Measurements from ENCODE around the gene ITGB6.

The ITGB6 gene, protein sequence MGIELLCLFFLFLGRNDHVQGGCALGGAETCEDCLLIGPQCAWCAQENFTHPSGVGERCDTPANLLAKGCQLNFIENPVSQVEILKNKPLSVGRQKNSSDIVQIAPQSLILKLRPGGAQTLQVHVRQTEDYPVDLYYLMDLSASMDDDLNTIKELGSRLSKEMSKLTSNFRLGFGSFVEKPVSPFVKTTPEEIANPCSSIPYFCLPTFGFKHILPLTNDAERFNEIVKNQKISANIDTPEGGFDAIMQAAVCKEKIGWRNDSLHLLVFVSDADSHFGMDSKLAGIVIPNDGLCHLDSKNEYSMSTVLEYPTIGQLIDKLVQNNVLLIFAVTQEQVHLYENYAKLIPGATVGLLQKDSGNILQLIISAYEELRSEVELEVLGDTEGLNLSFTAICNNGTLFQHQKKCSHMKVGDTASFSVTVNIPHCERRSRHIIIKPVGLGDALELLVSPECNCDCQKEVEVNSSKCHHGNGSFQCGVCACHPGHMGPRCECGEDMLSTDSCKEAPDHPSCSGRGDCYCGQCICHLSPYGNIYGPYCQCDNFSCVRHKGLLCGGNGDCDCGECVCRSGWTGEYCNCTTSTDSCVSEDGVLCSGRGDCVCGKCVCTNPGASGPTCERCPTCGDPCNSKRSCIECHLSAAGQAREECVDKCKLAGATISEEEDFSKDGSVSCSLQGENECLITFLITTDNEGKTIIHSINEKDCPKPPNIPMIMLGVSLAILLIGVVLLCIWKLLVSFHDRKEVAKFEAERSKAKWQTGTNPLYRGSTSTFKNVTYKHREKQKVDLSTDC

DNA sequence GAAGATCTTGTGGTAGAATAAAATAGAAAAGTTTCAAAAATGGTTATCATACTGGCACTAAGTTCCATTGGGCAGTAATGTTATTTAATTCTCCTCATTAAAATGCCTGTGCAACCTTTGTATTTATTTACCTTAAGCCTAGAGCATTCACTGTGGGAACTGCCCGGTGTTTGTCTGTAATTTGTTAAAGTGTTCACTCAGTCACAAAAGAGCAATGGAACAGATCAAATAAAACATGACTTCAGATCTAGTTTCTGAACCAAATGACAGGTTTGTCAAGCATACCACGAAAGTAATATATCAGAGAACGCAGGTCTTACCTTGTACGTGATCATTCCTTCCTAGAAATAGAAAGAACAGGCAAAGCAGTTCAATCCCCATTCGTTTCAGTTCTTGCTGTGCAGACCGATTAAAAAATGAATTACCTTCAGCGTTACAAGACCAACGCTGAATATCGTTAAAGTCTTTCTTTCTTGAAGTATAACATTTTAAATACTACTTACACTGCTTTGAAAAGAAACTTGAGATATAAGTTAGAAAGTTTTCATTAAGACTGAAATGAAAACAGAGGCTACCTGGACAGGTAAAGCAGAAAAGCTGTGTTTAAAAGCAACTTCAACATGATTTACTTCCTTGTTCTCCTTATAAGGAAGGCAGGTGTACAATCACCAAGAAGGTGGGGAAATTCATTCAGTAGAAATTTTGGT lies at the start of gene ITGB6:
Gene ITGB6 (minus strand): TSS at position 590 of the 707 bp plus-strand sequence. CDS start 209 bp downstream, at position 381.
- DNase-seq: no peak

DNA sequence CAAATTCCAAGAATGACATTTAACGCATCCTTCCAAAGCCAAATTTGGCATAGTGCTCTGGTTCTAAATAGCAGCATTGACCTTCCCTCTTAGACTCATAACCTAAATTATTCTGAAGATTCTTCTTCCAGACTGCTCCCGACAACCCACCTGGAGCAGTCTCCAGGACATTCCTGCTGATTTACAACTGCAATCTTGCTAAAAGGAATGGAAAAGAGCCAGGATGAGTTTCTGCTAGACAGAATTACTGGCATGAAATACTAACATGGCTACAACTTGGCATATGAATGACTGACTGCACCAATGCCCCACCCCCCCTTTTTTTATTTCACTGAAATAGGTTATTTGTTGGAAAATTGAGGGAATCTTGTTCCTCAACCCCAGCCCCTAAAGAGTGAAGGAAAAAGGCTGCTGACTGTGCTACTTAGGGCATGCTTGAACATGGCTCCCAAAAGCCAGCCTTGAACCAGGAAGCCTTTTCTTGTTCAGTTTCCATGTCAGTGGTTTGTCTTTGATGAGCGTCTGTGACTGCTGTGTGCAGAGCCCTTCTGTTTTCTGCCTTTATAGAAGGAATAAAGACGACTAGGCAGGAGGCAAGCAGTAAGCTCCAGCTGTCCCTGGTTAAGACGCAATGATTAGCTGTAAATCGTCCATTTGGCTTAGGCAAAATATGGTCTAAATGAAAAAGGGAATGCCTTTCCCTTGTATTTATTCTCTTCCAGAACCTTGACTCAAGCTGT lies 47.4 kb upstream of the ITGB6 start:
- no peak for DNase-seq

DNA sequence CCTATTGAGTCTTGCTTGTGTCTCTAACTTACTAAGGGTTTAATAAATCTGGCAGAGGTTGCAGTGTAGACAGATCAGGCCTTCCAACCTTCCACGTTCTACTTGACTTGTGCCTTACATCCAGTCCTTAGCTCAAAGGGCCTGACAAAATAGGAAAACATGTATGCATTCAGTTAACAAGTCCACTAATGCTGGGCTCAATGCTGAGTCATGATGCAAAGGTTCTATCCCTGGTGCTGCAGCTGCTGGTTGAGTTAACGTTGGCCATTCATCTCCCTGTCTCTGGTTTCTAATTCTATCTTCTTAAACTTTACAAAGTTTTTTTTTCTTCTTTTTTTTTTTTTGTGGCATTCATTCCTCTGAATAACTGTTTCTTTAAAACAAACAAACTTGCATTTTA lies 46.3 kb upstream of the ITGB6 start:
- no peak for DNase-seq

DNA sequence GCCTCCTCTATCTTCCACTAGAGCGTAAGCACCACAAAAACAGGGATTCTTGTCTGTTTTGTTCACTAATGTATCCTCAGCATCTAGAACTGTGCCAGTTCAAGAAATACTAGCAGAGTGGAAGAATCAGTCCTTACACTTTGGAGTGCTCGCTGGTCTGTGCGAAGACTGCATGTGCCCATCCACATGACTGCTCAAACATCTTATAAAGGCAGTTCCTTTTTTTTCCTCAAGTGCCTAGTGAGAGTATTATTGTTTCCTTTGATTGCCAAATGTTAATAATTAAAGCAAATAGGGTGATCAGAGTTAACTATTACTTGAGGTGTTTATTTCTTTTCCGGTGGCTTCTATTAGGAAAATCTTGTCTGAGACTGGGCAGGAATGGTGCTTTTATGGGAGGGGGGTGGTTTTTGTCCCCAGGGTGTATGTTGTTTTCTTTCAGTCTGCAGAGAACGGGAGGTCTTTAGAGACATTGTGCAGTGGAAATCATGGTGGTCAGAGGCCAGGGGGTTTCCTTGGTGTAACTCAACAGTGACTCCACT lies 45.6 kb upstream of the ITGB6 start:
- no peak for DNase-seq

DNA sequence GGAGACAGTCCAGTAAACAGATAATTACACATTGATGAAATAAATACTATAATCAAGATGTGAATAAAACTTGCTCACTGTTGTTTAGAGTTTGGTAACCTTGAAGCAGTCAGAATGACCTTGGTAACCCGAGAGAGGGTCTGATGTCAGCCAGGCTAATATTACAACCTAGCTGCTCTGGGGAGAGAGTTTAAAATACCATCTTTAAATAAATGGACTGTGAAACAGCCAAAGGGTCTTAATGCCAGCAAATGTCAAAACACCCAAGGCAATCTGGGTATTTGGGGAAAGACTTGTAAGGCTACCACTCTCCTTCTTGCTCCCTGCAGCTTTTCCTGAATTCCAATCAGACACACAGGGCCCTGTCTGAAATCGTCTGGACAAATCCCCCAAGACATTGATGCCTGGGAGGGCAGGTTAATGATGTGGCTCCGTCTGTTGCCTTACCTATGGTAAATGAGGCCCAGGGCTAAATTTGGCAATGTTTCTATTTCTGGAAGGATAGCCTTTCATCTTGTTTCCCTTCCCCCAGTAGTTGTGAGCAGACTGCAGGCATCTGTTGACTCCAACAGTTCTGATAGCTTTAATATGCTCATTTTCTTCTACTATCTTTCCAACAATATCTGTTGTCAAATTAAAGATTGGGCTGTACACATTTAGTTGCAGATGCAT lies 43.0 kb upstream of the ITGB6 start:
- DNase-seq: no peak

DNA sequence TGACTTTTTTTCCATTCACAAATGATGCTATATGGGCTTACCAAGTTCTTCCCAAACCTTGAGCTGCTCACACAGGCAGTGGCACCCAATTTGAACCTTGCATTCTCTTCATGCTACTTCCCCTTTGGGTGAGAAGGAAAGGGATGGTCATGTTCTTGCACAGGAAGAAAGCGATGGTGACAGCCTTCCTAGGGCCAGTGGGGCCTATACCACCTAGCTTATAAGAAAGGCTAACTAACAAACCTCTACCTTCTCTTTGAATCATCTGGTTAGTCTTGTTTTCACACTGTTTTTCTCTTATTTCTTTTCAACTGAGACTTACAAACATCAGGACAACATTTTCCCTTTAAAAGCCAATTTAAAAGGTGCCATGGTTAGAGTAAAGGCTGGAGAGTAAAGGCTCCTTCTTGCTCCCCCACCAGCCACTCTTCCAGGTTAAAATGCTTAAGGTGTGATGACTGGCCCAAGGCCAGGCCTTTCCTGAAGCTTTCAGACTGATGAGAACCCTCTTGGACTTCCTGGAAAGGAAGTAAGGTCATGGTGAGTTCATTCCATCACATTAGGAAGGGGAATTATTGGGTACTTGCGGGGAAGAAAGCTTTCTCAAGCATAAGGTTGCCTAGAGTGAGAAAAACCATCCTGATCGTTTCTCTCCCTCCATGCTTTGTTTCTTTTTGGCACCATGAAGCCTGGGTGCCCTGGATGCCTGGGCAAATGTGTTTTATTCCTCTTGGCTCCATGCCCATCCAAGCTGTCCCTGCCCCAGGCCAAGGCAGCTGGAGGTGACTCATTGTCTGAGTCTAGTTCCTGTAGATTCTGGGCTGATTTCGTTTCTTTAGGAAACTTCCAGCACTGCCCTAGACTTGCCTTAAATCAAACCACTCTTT lies 41.4 kb upstream of the ITGB6 start:
- no peak for DNase-seq

DNA sequence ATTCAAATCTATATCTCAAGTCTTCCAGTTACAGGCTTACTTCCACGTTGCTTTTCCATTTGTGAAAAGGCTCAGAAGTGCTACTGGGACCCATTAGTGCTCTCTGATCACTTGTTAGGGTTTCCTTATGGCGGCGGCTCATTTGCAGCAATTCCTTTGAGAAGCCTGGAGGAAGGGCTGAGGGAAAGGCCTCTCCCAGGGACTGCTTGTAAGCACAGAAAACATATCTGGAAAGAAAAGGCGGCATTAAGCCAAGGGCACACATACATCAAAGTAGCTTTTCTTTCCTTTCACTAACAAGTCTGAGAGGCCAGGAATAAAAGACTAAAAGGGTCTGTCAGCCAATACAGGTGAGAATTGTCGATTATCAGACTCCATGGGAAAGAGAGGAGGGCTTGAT lies 39.4 kb upstream of the ITGB6 start:
- no peak for DNase-seq

DNA sequence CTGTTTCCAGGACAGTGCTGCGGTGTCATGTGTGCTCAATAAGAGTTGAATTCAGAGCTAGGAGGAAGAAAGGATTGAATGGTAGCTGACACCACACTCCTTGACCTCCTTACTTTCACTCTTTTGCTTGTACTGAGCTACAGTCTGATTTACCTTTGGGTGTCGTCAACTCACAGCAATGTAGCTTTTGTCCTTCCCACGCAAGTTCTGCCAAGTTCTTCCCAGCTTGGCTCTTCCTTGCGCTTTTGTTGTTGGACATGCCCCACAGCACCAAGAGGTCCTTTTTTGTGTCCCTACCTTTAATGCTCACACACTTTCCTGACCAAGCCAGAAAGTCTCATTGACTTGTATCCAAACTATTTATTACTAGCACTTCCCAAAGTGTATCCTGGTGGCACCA lies 38.3 kb upstream of the ITGB6 start:
- no peak for DNase-seq

DNA sequence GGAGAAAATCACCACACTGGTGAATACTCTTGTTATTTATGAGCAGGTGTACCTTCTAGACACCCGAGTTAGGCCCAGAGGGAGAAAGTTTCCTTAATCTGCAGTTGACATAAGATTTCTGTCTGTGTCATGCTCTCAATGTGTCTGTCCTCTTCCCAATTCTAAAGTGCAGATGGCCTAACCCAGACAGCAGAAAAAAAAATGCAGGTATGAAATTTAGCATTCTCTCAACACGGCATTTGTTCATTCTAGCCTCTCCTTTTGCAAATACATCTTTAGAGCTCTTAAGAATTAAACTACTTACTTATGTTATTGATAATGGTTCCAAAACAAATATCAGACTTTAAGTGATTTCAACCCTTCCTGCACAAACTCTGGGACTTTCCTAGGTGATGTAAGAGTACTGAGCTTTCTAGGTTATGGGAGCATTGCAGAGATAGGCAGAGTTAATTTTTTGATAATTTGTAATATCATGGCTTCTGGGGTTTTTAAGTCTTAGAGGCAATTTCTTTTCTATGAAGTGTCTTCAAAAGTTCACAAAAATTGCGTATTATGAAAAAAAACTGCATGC lies 32.9 kb upstream of the ITGB6 start:
- DNase-seq: no peak

DNA sequence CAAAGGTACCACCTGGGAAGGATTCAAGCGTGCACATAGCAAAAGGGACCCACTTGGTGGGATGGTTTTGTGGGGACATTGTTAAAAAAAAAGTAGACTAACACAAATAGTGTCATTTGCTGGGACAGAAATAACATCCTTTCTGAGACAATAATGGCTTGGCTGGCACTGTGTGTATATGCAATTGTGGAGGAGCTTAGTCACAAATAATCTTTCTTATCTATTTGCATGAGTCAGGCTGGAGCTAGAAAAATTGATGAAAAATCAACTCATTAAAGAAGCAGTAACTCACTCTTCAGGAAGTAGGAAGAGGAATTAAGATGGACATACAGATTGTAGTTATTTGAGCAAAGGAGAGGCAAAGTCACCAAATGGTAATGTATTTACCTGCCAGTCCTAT lies 29.5 kb upstream of the ITGB6 start:
- DNase-seq: no peak

DNA sequence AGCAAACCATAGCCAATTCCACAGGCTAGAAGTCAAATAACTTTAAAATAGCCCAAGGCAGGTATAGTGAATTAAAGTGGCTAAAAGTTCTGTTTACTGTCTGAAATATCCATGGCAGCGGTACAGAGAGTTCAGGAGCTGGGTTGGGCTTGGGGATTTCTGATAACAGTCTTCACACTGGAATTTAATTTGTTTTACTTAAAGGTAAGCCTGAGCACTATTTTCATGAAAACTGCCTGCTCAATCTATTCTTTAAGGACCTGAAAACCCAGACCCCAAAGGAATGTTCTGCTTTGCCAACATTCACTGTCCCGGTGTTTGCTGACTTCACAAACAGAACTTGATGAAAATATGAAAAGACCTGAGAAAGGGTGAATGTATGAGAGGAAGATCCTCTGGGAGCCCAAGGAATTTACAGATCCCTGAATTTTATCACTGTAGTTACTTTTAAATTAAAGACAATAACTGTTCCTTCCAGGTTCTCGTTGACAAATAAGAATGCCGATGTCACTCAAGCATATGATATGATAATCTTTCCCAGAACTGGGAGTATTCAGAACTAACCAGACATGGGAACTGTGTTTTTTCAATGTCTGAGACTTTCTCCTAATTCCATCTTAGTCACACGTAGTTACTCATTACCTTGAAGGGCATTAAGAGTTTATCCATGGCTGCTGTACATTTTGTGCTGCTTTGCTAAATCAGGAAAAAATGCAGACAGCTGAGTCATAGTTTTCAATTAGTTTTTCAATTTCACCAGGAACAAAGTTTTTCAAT lies 28.3 kb upstream of the ITGB6 start:
- DNase-seq: no peak

DNA sequence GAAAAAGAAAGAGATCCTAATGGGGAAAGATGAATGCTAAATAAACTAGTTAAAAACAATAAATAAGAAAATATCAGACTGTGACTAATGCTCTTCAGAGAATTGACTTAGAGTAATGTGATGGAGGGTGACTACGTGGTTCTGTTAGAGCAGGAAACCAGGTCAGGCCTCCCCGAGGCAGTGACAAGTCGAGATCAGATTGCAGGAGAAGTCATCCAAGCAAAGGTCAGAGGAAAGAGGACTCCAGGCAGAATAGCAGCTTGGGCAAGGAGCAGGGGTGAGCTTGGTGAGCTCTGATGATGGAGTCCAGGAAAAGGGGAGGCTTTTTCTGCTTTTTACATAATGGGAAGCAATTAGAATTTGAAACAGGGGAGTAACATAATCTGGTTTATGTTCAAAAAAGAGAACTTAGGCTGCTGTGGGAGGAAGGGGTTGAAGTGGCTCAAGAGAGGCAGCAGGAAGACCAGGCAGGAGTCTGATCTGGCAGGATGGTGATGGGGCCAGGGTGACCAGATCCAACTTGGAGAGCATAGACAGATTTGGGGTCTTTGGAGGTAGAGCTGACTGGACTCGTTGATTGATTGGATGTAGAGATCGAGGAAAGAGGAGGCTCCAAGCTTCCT lies 27.3 kb upstream of the ITGB6 start:
- DNase-seq: no peak

DNA sequence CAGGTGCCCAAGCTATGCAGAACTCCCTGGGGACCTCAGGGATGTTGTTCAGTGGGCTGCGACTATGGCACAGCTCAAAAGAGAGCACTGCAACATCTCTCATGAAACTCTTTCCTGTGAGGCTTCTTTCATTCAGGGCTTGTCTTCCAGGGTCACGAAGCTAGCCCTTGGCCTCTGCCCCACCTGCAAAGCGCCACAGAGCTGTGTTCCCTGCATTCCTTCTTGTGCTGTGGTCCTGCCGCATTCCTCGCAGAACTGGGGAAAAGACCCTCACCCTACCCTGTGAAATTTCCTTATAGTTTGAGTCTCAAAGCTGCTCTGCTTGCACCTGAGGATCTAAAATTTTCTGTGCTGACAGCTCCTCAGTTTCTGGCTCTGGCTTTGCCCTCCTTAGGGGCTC lies 26.3 kb upstream of the ITGB6 start:
- DNase-seq: no peak

DNA sequence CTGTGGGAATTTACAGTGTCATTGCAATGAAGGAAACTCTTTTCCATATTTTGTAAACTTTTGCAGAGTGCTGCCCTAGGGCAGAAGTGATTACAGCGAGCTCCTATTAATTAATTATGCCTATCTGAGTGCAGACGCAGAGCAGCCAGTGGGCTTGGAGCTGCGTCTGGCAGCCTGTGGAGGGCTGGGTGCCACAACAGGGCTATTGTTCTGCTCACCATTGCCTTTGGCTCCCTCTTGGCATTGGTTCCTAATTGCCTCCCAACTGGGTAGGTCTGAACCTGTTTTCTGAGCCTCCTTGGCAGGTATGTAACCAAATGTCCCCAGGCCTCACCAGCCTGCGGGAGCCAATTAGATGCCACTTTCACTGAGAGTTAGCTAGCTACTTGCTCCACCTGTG lies 25.6 kb upstream of the ITGB6 start:
- DNase-seq: no peak

DNA sequence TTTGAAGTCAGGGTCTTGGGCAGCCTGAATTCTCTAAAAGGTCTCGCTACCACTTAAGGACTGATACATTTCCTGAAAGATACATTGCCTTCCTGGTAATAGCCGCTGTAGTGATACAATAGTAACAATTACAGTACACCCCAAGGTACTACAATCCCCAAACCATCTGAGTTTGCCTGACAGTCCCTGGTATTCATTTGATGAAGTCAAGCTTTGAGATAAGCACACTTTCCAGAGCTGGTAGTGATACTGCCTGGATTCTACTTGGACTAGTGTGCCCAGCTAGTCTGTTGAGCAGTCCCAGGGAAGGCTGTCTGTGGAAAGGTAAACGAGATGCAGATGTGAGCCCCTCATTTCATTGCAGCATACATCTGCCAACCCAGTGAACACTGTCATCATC lies 24.4 kb upstream of the ITGB6 start:
- no peak for DNase-seq

DNA sequence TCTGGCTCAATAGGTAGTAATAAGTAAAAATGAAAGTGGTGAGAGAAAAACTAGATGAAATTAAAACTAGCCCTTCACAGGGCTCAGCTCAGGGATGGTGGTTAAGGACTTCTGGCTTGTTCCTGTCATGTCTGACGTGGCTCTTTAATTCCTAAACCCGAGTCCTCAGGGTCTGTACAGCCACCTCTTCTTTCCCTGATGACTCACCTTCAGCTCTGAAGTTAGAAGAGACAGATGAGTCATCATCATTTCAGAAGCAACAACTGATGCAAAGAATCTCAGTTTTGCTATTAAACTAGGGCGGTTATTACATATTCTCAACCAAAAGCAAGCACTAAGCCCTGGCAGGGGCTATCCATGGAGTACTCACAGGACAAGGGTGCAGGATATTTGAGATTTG lies 24.0 kb upstream of the ITGB6 start:
- peak; percentile 43 to 55 for DNase-seq

DNA sequence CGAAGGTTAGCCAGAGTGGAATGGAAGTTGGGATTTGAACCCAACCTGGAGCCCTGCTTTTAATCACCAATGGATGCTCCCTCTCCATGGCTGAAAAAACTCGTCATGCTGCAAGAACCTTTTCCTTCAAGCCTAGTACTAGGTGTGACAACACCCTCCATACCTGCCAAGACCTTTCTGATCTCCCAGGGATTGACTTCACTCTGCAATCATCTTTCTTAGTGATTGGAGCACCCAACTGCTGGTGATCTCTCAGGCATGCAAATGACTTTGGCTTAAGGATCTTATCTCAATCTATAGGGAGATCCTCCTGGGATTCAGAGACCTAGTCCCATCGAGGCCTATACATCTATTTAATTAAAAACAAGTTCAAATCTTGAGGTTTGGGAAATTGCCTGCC lies 23.5 kb upstream of the ITGB6 start:
- DNase-seq: no peak

DNA sequence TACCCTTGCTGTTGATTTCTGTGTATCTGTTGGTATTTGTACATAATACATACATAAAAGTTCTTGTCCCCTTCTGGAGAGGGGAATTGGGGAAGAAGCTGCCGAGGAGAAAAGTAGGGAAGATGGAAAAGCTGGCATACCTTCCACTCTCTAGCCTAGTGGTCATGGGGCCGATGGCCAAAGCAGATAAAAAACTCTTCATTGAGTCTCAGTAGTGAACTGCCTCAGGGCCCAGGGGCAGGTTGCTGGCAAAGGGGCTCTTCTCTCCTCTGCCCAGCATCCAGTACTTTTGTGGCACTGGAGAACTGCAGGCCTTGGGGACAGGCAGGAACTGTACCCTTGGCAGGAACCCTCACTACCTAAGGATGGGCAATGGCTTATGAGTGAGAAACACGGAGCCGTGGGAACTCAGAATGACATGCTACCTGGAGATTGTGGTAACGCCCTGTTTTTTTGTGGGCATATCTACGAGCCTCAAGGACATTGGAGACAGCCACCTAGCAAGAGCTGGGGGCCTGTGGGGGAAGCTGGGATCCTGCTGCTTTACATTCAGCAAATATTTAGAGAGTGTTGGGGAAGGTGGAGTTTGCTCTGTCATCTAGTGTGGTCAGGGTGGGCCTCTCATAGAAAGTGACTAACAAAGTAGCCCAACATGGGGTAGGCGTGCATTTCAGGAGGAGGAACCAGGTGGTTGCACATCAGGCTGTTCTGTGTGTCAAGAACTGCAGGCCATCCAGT lies 22.6 kb upstream of the ITGB6 start:
- no peak for DNase-seq
